Dedifferentiated amniotic fluid mesenchymal stem cell (primary cell): ENCODE data around the gene CXCL17.
"Not testable (repeated sequence)": the region's sequence is repeated elsewhere in the genome, so short reads cannot be mapped to it uniquely, and the experiment has no call there.

ENCODE experiments used
- DNase-seq: peaks from one replicate; pipeline ENCODE4 v3.0.0-alpha.2; 2016; ENCODE audit errors: extremely low spot score

The CXCL17 gene

DNA sequence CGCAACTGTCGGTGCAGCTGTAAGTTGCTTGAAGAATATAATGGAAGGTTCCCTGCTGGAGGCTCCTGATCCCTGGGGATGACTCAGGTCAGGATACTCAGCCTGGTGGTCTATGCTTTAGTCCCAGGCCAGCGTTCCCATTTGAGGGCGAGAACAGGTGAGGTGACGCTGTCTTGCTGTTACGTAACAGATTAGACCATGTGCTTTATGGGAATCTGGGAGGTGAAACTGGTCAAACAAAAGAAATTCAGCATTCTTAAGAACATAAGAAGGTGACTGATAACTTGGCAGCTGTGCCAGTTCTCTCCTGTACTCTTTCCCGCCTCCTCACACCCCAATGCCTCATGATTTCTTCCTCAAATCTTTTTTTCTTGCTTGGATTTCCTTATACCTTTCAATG lies at the start of gene CXCL17:
Gene CXCL17, minus strand, starts transcription at position 114 of the 400 bp plus-strand sequence. CDS start 114 bp downstream, outside the sequence.
- DNase-seq, result no peak

DNA sequence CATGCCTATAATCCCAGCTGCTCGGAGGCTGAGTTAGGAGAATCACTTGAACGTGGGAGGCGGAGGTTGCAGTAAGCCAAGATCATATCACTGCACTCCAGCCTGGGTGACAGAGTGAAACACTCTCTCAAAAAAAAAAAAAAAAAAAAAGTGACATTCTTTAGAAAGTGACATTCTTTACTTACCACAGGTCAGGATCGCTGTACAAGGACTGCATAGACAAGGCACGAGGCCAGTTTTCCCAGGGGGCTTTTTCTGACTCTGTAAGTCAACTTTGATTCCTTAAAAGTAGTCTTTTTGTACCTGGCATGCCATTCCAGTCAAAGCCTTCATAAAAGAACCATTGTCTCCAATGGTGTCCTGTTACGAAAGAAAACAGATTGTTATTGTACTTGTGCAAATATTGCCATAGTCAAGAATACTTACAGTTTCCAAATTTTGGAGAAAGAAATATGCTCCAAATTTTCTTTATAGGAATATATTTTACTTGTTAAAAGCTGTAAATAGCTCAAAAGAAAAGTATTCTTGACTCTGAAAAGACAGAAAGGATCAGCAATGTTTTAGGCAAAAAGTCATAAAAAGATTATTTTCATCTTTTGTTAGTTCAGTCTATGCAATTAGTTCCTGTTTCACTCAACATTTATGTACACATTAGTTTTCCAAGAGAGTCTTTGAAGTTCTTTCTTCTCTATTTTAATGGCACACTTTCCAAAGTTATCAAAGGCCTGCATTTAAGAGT lies 46.2 kb upstream of the CXCL17 start:
- DNase-seq, result no peak

DNA sequence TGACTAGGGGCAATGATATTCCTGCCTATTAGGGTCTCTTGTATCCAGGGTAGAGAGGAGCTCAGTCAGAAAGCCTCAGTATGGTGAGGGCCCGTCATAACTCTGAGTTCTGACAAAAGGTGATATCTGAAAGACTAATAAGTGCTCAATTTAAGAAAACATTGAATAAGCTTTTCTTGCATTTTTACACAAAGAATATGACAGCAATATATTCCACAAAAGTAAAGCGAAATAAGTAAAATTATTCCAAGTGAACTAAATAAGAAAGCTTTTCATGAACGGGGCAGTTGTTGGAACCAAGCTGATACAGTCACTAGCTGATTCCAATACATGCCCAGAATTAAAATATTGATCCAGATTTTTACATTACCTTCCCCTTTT lies 45.0 kb upstream of the CXCL17 start:
- DNase-seq, result no peak

GRCh38 chr19:42487032-42487797 lies 44.5 kb upstream of the CXCL17 start:
- no peak for DNase-seq

DNA sequence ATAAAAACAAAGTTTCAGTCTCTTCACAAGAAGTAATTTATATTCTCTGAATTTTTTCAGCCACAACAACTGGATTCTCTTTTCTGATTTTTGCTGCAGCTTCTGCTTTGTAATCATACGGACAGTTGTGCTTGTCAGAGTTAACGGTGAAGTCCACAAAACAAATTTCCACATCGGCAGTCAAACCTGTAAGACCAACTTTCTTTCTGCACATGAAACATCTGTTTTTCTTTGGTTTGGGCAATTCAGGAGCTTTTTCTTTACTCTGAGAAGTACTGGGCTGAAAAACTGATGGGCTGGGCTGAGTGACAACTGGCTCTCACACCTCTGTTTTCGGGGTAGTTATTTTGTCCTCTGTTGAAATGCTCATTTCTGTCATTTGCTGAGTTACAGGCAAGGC lies 42.3 kb upstream of the CXCL17 start:
- not testable (repeated sequence) for DNase-seq

DNA sequence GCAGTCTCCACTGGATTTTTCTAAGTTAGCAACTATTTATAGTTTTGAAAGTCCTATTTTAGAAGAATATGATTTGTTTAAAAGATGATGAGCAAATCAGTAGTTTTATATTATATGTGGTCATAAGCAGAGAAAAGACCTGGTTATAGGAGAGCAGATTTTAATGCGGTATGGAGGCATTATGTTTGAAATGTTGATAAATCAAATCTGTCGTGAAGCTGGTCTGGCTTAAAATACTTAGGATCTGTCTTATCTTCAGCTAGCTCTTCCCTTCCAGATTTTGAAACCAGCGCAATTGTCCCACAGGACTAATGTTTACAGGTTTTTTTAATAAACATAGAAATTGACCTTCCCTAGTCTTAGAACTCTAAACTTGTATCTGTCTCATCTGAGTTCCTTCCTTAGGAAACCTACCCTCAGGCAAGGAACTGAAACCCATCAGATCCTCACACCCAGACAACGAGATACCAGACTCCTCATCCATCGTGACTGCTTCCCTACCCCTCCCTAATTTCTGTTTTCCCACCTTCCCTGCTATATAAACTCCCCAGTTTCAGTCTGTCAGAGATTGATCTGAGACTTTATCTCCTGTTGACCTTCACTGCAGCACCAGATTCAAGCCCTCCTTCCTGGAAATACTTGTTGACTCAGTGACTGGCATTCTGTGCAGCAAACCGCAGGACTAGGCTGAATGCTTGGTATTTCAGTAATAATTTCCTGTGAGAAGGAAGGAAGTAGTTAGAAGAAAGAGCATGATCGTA lies 37.8 kb upstream of the CXCL17 start:
- peak; percentile 57 for DNase-seq

DNA sequence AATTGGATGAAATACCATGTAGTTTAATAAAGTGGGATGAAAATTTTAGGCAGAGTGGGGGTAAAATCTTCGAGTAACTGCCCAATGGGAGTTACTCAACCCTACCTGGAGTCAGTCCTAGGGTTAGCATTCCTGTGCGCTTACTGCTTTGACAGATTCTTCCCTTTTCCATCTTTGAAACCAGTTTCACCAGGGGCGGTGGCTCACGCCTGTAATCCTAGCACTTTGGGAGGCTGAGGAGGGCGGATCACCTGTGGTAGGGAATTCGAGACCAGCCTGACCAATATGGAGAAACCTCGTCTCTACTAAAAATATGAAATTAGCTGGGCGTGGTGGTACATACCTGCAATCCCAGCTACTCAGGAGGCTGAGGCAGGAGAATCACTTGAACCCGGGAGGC lies 37.0 kb upstream of the CXCL17 start:
- DNase-seq, result no peak

GRCh38 chr19:42478765-42479311 lies 36.1 kb upstream of the CXCL17 start:
- DNase-seq, result no peak

DNA sequence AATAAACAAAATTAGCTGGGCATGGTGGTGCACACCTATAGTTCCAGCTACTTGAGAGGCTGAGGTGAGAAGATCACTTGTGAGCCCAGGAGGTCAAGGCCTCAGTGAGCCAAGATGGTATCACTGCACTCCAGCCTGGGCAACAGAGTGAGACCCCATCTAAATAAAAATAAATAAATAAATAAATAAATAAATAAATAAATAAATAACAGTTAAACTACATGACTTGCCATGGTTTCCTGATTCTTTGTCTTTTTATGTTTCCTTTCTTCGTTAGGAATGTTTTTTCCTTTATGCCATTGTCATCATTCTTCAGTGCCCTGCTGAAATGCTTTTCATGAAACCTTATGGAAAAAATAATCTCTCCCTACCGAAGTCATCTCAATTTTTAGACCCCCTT lies 35.2 kb upstream of the CXCL17 start:
- DNase-seq, result no peak

- no peak for DNase-seq
These were observed 34.4 kb upstream of the CXCL17 start for GRCh38 chr19:42477117-42477516.

DNA sequence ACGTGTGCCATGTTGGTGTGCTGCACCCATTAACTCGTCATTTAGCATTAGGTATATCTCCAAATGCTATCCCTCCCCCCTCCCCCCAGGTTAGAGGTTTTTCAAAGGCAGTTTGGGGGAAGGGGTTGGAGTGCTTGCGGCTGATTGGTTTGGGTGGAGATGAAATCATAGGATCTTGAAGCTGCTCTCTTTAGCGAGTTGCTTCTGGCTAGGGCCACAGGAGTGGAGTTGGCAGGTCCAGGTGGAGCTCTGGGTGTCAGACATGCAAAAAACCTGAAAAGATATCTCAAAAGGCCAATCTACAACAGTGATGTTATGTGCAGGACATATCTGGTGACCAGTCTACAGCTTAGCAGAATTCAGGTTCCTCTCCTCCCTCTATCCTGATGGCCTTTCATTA lies 32.6 kb upstream of the CXCL17 start:
- no peak for DNase-seq

GRCh38 chr19:42474743-42475142 lies 32.0 kb upstream of the CXCL17 start:
- no peak for DNase-seq

DNA sequence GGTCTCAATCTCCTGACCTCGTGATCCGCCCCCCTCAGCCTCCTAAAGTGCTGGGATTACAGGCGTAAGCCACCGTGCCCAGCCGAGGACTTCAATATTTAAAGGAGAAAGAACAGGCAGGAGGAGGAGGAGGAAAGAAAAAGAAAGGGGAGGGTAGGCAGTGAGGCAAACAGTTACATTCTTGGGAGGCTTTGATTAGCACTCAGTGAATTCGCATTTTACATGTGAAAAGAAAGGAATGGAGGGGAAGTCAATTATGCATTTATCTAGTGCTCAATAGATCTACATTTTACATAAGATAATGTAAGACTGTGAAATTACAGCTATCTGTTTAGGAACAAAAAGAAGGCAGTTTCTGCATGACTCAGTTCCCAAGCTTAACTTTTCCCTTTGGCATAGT lies 30.9 kb upstream of the CXCL17 start:
- no peak for DNase-seq

GRCh38 chr19:42472402-42473147 lies 29.8 kb upstream of the CXCL17 start:
- no peak for DNase-seq

GRCh38 chr19:42471554-42472249 lies 29.0 kb upstream of the CXCL17 start:
- no peak for DNase-seq

- no peak for DNase-seq
These were observed 26.8 kb upstream of the CXCL17 start for GRCh38 chr19:42469311-42470235.

GRCh38 chr19:42468273-42468796 lies 25.6 kb upstream of the CXCL17 start:
- DNase-seq, result peak; percentile 68

DNA sequence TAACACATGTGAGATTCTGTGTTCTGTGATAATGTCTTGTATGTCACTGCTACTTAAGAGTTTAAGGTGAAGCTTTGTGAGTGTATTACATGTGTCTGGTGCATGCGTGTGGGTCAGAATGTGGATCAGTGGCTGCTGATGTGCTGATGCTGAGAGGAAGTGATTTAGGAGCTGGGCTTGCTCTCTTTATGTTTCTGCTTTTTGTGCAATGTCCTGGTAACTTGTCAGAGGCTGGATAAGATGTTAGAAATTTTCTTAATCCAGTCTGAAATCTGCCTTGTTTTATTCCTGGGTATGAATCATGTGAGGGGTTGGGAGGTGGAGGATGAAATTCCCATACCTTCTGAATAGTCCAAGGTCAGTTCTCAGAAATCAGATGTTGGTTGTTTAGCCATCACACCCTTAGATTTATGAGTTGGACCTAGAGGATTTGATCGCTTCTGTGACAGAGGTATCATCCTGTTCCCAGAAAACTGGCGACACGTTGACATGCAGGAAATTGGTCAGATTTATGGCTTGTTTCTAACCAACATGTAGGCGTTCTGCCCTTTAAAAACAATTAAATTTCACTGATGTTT lies 24.5 kb upstream of the CXCL17 start:
- DNase-seq, result no peak

GRCh38 chr19:42466521-42467182 lies 23.9 kb upstream of the CXCL17 start:
- no peak for DNase-seq
